Thoracic aorta (tissue), 2 donors: ENCODE measurements around the gene DNAJB1. TPM values are rescaled to one million over a fixed set of nuclear protein-coding genes. Genes with fewer than 3 reads are reported as not detected.
"Not testable (repeated sequence)": the region's sequence is repeated elsewhere in the genome, so short reads cannot be mapped to it uniquely, and the experiment has no call there.

Experiments used
- ATAC-seq: fragments of 150-250 bp; one replicate; pipeline ENCODE4 v1.8.0; 2017; ENCODE audit warnings: low read depth; ENCODE audit not compliant: insufficient number of reproducible peaks, low FRiP score
- DNase-seq: peaks from one replicate; pipeline ENCODE4 v3.0.0-alpha.2; 2020; ENCODE audit warnings: low spot score
- H3K27ac ChIP-seq, 2 donors: fragments of 200-600 bp; sonication (generic); 1 replicate in 1 of 2; 2 replicates in 1 of 2; pipeline ENCODE4 v1.5.1; 2016; ENCODE audit warnings: mild to moderate bottlenecking in 2 of 2, moderate library complexity in 2 of 2
- H3K27me3 ChIP-seq: fragments of 200-600 bp; sonication (generic); replicated peaks from 2 replicates; pipeline ENCODE4 v1.6.0; 2016; ENCODE audit warnings: mild to moderate bottlenecking; ENCODE audit not compliant: insufficient read depth
- H3K36me3 ChIP-seq: fragments of 200-600 bp; sonication (generic); one replicate; pipeline ENCODE4 v1.5.1; 2016
- H3K4me1 ChIP-seq, 2 donors: fragments of 200-600 bp; sonication (generic); 1 replicate in 1 of 2; 2 replicates in 1 of 2; pipeline versions ENCODE4 v1.5.1 to v1.6.0; 2016; ENCODE audit warnings: low read depth in 2 of 2, mild to moderate bottlenecking in 1 of 2; ENCODE audit not compliant: control insufficient read depth in 1 of 2
- H3K4me3 ChIP-seq: fragments of 200-600 bp; sonication (generic); 2 replicates; pipeline ENCODE4 v1.5.1; 2016; ENCODE audit warnings: mild to moderate bottlenecking
- H3K9me3 ChIP-seq: fragments of 200-600 bp; sonication (generic); 2 replicates; pipeline ENCODE4 v1.5.1; 2016
- CTCF ChIP-seq: fragments of 200-600 bp; sonication (generic); IDR thresholded peaks from one replicate; pipeline ENCODE4 v1.5.1; 2019; ENCODE audit warnings: antibody characterized with exemption
- total RNA-seq, 2 donors: library from RNA; depleted of rRNA; stranded (reverse); fragments of >200 nt; gene quantifications; one replicate each; pipeline versions ENCODE4 v1.1.0 to v1.2.3, GENCODE V29; 2016

Gene DNAJB1
- total RNA-seq, 2 donors from 2014 or later, result 50.1 to 50.6 TPM

GRCh38 chr19:14555918-14556661 is 37.9 kb upstream of the DNAJB1 start:
- Histone ChIP-seq H3K27me3 (no peaks in the 10 kb centered on the region), H3K9me3 (no peaks in the 10 kb centered on the region), H3K27ac (no peak overlapping the region), H3K4me3 (peak overlapping the region; percentile 50), H3K36me3 (no peaks in the 10 kb centered on the region), H3K4me1 (peaks cover 14 to 24% of the 10 kb centered on the region in 2 donors)
- ATAC-seq (no peak), DNase-seq (no peak)
- no peak for TF ChIP-seq CTCF

GRCh38 chr19:14554382-14554812 is 36.2 kb upstream of the DNAJB1 start:
- H3K4me1 ChIP-seq, result peaks cover 5 to 10% of the 10 kb centered on the region in 2 donors
- H3K9me3 ChIP-seq, result no peaks in the 10 kb centered on the region
- no peaks in the 10 kb centered on the region for H3K27me3 ChIP-seq
- peaks cover under 1% of the 10 kb centered on the region for H3K36me3 ChIP-seq
- no peak overlapping the region for H3K27ac ChIP-seq
- no peak for DNase-seq
- no peak for ATAC-seq
- H3K4me3 ChIP-seq, result no peak overlapping the region
- no peak for TF ChIP-seq CTCF

- peaks cover 3% of the 10 kb centered on the region for H3K36me3 ChIP-seq
- H3K9me3 ChIP-seq, result no peaks in the 10 kb centered on the region
- ATAC-seq, result no peak
- no peak overlapping the region for H3K4me3 ChIP-seq
- no peak for DNase-seq
- no peak for TF ChIP-seq CTCF
- no peak overlapping the region for H3K27ac ChIP-seq
- H3K4me1 ChIP-seq, result peaks cover 5 to 10% of the 10 kb centered on the region in 2 donors
- no peaks in the 10 kb centered on the region for H3K27me3 ChIP-seq
These were observed 35.7 kb upstream of the DNAJB1 start for GRCh38 chr19:14553939-14554243.

- Histone ChIP-seq H3K9me3 (no peaks in the 10 kb centered on the region), H3K4me1 (peaks cover 5 to 10% of the 10 kb centered on the region in 2 donors), H3K4me3 (no peak overlapping the region), H3K27ac (no peak overlapping the region), H3K27me3 (no peaks in the 10 kb centered on the region), H3K36me3 (peaks cover 7% of the 10 kb centered on the region)
- no peak for ATAC-seq
- TF ChIP-seq CTCF, result no peak
- DNase-seq, result no peak
These were observed 35.1 kb upstream of the DNAJB1 start for GRCh38 chr19:14553042-14553938.

- not testable (repeated sequence) for H3K27me3 ChIP-seq, H3K4me1 ChIP-seq, DNase-seq, H3K9me3 ChIP-seq, H3K36me3 ChIP-seq, H3K4me3 ChIP-seq, ATAC-seq, H3K27ac ChIP-seq
These were observed 33.8 kb upstream of the DNAJB1 start for GRCh38 chr19:14552006-14552360.

- not testable (repeated sequence) for H3K9me3 ChIP-seq, H3K27ac ChIP-seq, H3K27me3 ChIP-seq, H3K4me1 ChIP-seq, H3K36me3 ChIP-seq, ATAC-seq, H3K4me3 ChIP-seq, DNase-seq
These were observed 33.2 kb upstream of the DNAJB1 start for GRCh38 chr19:14551134-14552005.
